SK-N-MC (cell line): ENCODE measurements around the gene SMPDL3B.
"Not testable (repeated sequence)": the region's sequence is repeated elsewhere in the genome, so short reads cannot be mapped to it uniquely, and the experiment has no call there.

Source experiments
- DNase-seq: peaks from one replicate; pipeline ENCODE4 v3.0.0-alpha.2; 2011; ENCODE audit warnings: low read depth, low spot score
- H3K27ac ChIP-seq: fragments of 200-600 bp; sonication (generic); 2 replicates; pipeline ENCODE4 v1.5.1; 2016; ENCODE audit warnings: mixed run types
- H3K36me3 ChIP-seq: fragments of 200-600 bp; sonication (generic); 2 replicates; pipeline ENCODE4 v1.6.1; 2017; ENCODE audit warnings: antibody characterized with exemption, low read length, mixed read lengths; ENCODE audit not compliant: insufficient read depth
- H3K4me3 ChIP-seq: fragments of 200-600 bp; sonication (generic); 2 replicates; pipeline ENCODE4 v1.5.1; 2016
- H3K9ac ChIP-seq: fragments of 200-600 bp; sonication (generic); 2 replicates; pipeline ENCODE4 v1.8.0; 2017; ENCODE audit warnings: mixed run types, mixed read lengths; ENCODE audit not compliant: insufficient read length
- H3K9me3 ChIP-seq: fragments of 200-600 bp; sonication (generic); 2 replicates; pipeline ENCODE4 v1.6.1; 2017; ENCODE audit warnings: low read depth, mild to moderate bottlenecking, antibody characterized with exemption, low read length, moderate library complexity, mixed read lengths
- EZH2 ChIP-seq: fragments of 200-600 bp; sonication (generic); IDR thresholded peaks from one replicate; pipeline ENCODE4 v1.6.1; 2017; ENCODE audit warnings: antibody characterized with exemption
- FOXP2 ChIP-seq: optimal IDR thresholded peaks from 2 replicates; pipeline ENCODE3; 2011; ENCODE audit warnings: mild to moderate bottlenecking, moderate library complexity; ENCODE audit not compliant: insufficient read depth; ENCODE audit errors: extremely low read length, control extremely low read depth
- POLR2AphosphoS5 ChIP-seq: IDR thresholded peaks from 2 replicates; pipeline ENCODE4 v1.6.1; 2012; ENCODE audit warnings: mild to moderate bottlenecking, low read depth, low read length, borderline replicate concordance

The SMPDL3B gene

GRCh38 chr1:27993241-27993640 is 58.4 kb downstream of the SMPDL3B start:
- no peak for DNase-seq
- Histone ChIP-seq H3K36me3 (peaks cover 70% of the 10 kb centered on the region), H3K9ac (no peak overlapping the region)

GRCh38 chr1:27994060-27994459 is 59.3 kb downstream of the SMPDL3B start:
- Histone ChIP-seq H3K9ac (no peak overlapping the region), H3K36me3 (peaks cover 66% of the 10 kb centered on the region), H3K9me3 (no peaks in the 10 kb centered on the region), H3K4me3 (no peak overlapping the region), H3K27ac (no peak overlapping the region)
- no peak for DNase-seq
- TF ChIP-seq EZH2 (no peak), FOXP2 (no peak), POLR2AphosphoS5 (no peak)

More at GRCh38 chr1:27993241-27993640, 58.4 kb downstream of the SMPDL3B start:
- H3K27ac ChIP-seq, result no peak overlapping the region
- TF ChIP-seq EZH2, result no peak
- no peak for TF ChIP-seq POLR2AphosphoS5
- no peak for TF ChIP-seq FOXP2
- H3K9me3 ChIP-seq, result no peaks in the 10 kb centered on the region
- no peak overlapping the region for H3K4me3 ChIP-seq

- peaks cover 64% of the 10 kb centered on the region for H3K36me3 ChIP-seq
These were observed 59.7 kb downstream of the SMPDL3B start for GRCh38 chr1:27994526-27994925.

GRCh38 chr1:27999055-27999454 is 64.3 kb downstream of the SMPDL3B start:
- H3K4me3 ChIP-seq, result no peak overlapping the region
- H3K9ac ChIP-seq, result no peak overlapping the region
- H3K9me3 ChIP-seq, result no peaks in the 10 kb centered on the region
- no peak for TF ChIP-seq FOXP2
- TF ChIP-seq EZH2, result no peak
- TF ChIP-seq POLR2AphosphoS5, result no peak
- no peak for DNase-seq
- H3K36me3 ChIP-seq, result peaks cover 43% of the 10 kb centered on the region
- no peak overlapping the region for H3K27ac ChIP-seq

More at GRCh38 chr1:27994526-27994925, 59.7 kb downstream of the SMPDL3B start:
- not testable (repeated sequence) for H3K27ac ChIP-seq, H3K4me3 ChIP-seq, DNase-seq, H3K9me3 ChIP-seq, H3K9ac ChIP-seq

GRCh38 chr1:28002600-28002999 is 67.8 kb downstream of the SMPDL3B start:
- DNase-seq, result no peak
- Histone ChIP-seq H3K9ac (no peak overlapping the region), H3K36me3 (peaks cover 35% of the 10 kb centered on the region), H3K27ac (no peak overlapping the region), H3K4me3 (no peak overlapping the region), H3K9me3 (no peaks in the 10 kb centered on the region)
- TF ChIP-seq EZH2 (no peak), FOXP2 (no peak), POLR2AphosphoS5 (no peak)

GRCh38 chr1:28003117-28003516 is 68.3 kb downstream of the SMPDL3B start:
- H3K36me3 ChIP-seq, result peaks cover 30% of the 10 kb centered on the region
- H3K4me3 ChIP-seq, H3K9me3 ChIP-seq, H3K9ac ChIP-seq, DNase-seq, H3K27ac ChIP-seq: not testable (repeated sequence)
